H1 (cell line): ENCODE results near the gene SSTR3.

Experiments
- EP300 ChIP-seq, 2 experiments: IDR thresholded peaks; 1 replicate in 1 of 2; 2 replicates in 1 of 2; pipeline ENCODE4 v1.6.1; 2011 to 2012; ENCODE audit warnings: low read depth in 2 of 2, low read length in 2 of 2, mild to moderate bottlenecking in 2 of 2, borderline replicate concordance in 1 of 2, inconsistent platforms in 1 of 2, moderate library complexity in 1 of 2
- POLR2AphosphoS5 ChIP-seq: IDR thresholded peaks from 2 replicates; pipeline ENCODE4 v1.6.1; 2011; ENCODE audit warnings: low read depth, low read length
- TF ChIP-seq, protein P1 (sequence below), 3 experiments: IDR thresholded peaks; 1 replicate in 2 of 3; 2 replicates in 1 of 3; pipeline versions ENCODE4 v1.5.1 to v1.6.1; 2011; ENCODE audit warnings: low read length in 3 of 3, mild to moderate bottlenecking in 3 of 3, inconsistent platforms in 2 of 3, low read depth in 1 of 3, moderate library complexity in 1 of 3; ENCODE audit not compliant: insufficient read depth in 1 of 3; ENCODE audit errors: control extremely low read depth in 1 of 3

- TF ChIP-seq POLR2AphosphoS5: no peak
- TF ChIP-seq, protein P1, sequence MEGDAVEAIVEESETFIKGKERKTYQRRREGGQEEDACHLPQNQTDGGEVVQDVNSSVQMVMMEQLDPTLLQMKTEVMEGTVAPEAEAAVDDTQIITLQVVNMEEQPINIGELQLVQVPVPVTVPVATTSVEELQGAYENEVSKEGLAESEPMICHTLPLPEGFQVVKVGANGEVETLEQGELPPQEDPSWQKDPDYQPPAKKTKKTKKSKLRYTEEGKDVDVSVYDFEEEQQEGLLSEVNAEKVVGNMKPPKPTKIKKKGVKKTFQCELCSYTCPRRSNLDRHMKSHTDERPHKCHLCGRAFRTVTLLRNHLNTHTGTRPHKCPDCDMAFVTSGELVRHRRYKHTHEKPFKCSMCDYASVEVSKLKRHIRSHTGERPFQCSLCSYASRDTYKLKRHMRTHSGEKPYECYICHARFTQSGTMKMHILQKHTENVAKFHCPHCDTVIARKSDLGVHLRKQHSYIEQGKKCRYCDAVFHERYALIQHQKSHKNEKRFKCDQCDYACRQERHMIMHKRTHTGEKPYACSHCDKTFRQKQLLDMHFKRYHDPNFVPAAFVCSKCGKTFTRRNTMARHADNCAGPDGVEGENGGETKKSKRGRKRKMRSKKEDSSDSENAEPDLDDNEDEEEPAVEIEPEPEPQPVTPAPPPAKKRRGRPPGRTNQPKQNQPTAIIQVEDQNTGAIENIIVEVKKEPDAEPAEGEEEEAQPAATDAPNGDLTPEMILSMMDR (IDR thresholded peaks at IDR 0.05; ENCODE audit: control extremely low read depth in 1 of 3, insufficient read depth in 1 of 3, low read depth in 1 of 3, low read length in 3 of 3): no peak
- TF ChIP-seq EP300 (IDR thresholded peaks at IDR 0.05; ENCODE audit: borderline replicate concordance in 1 of 2, low read depth in 2 of 2, low read length in 2 of 2): no peak
These were observed 5.1 kb downstream of the SSTR3 start for GRCh38 chr22:37206841-37207821.
